HG02588 (cell line): ENCODE results near the gene ZDHHC15.
"Not testable (repeated sequence)": the region's sequence is repeated elsewhere in the genome, so short reads cannot be mapped to it uniquely, and the experiment has no call there.

ENCODE experiments used
- ATAC-seq: cut with Tn5 transposase; IDR thresholded peaks from one replicate; pipeline ENCODE4 v1.9.1; 2021; ENCODE audit warnings: mild to moderate bottlenecking, moderate library complexity; ENCODE audit not compliant: unreplicated experiment

ZDHHC15 gene

DNA sequence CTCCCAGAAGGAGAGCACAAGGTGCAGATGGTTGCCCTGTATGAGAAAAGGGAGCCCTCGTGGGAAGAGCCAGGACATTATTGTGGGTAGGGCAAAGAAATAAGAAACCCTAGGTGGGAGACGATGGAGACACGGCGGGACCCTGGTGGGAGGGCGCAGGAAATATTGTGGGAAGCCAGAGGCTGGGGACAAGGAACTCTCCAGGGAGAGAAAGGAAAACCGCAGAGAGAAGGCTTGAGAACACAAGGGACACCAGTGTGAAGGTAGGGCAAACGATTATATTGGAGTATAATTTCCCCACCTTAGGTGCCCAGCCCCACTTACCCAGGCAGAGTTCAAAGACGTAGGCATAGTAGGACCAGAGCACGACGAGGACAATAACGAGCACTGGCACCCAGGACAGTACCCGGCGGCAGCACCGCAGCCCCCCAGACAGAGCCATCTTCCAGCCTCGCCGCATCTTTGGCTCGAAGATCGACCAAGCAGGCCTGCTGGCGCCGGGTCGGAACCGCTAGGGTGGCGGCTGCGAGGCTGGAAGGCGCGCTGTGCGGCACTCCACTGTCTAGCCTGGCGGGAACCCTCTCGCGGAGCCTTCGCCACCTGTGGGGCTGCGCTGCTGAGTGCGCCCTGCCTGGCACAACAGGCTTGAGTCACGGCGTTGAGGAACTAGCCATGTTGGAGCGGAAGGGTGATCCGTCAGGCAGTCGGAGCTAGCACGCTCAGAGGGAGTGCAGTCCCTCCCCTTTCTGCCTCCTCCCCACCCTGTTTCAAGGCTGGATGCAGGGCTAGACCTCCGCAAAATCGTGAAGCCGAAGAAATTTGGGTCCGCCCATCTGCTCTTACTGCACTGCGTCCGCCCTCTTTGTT lies at the start of gene ZDHHC15:
ZDHHC15 (minus strand) TSS at position 473 of the 867 bp plus-strand sequence; CDS start at position 460, 13 bp downstream.
- ATAC-seq: no peak

GRCh38 chrX:75560544-75560943 lies 37.7 kb upstream of the ZDHHC15 start:
- not testable (repeated sequence) for ATAC-seq

GRCh38 chrX:75547783-75548182 lies 24.9 kb upstream of the ZDHHC15 start:
- no peak for ATAC-seq

DNA sequence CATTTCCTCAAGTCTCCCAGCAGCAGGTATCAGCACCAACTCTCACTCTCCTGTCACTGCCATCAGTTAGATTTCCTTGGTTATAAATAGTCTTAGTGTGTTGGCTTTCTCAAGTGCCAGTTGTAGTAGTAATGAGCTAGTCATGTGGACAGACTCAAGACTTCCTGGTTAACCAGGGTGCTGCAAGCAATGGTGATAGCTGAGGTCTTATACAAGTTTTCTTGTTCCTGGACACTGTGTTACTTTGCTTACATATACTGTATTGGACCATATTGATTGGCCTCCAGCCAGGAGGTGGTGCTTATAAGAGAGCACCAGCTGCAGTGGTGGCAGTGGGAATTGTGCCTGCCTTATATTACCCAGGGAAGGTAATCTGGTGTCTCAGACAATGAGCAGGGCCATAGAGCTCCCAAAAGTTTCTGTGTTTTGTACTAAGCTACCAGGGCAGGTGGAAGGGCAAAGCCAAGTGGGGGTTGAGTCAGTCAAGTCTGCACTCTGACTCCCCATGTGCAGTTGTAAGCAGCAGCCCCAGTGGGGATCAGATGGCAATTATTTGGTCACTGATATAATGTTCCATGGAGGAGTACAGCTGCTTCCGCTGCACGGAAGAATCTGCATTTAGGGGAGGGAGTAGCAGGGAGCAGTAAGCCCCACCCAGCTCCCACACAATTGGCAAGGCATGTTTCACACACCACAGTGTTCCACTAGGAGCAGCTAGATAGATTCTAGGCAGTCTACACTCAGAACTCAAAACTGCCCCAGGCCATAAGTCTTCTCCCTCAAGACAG lies 24.1 kb upstream of the ZDHHC15 start:
- ATAC-seq: no peak

DNA sequence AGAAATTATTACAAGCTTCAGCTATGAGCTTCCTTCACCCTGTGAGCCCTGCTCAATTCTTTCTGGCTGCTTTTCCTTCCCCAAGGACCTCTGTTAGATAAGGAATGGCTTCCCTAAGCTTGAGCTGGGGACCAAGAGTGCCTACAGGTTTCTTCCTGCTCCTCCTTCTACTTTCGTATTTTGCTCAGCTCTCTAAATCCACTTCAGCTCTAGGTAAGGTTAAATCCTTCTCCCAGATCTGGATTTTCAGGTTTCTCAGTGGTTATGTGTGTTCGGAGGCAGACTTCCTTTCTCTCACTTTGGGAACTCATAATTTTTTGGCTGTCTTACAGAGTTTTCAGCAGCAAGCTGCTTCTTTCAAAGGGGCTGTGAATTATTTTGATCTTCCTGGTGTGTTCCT lies 21.9 kb upstream of the ZDHHC15 start:
- no peak for ATAC-seq

DNA sequence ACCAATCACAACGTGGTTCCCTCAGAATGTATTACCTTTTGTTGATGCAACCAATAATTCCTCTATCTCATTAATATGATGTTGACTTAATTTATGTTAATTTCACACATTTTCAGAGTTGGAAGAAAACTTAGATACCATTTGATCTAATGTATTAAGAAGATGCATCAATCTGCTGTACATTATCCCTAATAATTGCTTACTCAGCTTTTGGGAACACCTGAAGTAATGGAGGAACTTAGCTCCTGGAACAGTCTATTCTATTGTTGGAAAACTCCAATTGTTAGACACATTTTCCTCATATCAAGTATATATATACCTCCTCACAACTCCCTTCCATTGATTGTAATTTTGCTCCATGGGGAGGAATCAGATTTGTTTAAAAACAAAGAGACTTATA lies 38.9 kb downstream of the ZDHHC15 start:
- no peak for ATAC-seq

GRCh38 chrX:75461780-75462179 lies 61.1 kb downstream of the ZDHHC15 start:
- ATAC-seq: not testable (repeated sequence)

GRCh38 chrX:75421688-75422230 lies 101.1 kb downstream of the ZDHHC15 start:
- ATAC-seq: no peak

DNA sequence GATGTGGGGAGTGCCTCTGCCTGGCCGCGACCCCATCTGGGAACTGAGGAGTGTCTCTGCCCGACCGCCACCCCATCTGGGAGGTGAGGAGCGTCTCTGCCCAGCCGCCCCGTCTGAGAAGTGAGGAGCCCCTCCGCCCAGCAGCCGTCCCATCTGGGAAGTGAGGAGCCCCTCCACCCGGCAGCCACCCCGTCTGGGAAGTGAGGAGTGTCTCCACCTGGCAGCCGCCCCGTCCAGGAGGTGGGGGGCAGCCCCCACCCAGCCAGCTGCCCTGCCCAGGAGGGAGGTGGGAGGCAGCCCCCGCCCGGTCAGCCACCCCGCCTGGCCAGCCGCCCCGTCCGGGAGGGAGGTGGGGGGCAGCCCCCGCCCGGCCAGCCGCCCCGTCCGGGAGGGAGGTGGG lies 115.7 kb downstream of the ZDHHC15 start:
- not testable (repeated sequence) for ATAC-seq

- ATAC-seq: no peak
These were observed 132.4 kb downstream of the ZDHHC15 start for GRCh38 chrX:75390470-75390869.

DNA sequence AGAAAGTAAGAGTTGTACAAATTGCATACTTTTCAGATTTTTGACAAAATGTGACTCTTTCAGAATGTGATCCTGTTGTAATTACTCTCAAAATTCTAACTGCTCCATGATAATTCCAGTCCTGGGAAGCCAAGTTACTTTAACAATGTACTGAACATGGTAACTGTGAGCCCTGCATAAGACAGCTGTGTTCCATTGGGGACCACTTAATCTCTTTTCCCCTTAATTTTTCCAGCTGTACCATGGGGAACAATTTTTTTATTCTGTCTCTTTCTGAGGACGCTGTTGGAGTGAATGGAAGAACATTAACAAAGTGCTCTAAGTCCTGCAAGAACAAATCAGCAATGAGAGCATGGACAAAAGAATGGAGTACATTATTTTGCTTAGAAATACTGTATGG lies 153.1 kb downstream of the ZDHHC15 start:
- ATAC-seq: no peak

DNA sequence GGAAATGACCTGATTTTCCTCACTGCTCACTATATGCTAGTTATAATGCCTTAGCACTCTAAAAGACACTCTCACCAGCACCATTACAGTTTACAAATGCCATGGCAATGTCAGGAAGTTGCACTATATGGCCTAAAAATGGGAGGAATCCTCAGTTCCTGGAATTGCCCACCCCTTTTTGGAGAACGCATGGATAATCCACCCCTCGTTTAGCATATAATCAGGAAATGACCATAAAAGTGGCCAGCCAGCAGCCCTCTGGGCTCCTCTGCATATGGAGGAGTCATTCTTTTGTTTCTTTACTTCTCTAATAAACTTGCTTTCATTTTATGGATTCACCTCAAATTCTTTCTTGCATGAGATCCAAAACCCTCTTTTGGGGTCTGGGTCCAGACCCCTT lies 156.0 kb downstream of the ZDHHC15 start:
- no peak for ATAC-seq

GRCh38 chrX:75365243-75365975 lies 157.4 kb downstream of the ZDHHC15 start:
- ATAC-seq: no peak

GRCh38 chrX:75361788-75362187 lies 161.0 kb downstream of the ZDHHC15 start:
- ATAC-seq: no peak

GRCh38 chrX:75348601-75349000 lies 174.2 kb downstream of the ZDHHC15 start:
- ATAC-seq: not testable (repeated sequence)

DNA sequence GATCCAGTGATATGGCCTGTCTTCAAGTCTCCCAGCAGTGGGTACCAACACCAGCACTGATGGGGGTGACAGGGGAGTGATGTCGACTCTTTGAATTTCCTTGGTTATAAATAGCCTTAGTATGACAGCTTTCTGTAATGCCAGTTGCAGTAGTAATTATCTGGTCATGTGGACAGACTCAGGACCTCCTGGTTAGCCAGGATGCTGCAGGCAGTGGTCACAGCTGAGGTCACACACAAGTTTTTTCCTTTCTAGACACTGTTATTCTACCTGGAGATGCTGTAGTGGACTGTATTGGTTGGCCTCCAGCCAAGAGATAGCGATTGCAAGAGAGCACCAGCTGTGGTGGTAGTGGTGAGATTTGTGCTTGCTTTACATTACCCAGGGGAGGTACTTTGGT lies 185.3 kb downstream of the ZDHHC15 start:
- ATAC-seq: no peak

GRCh38 chrX:75335127-75335458 lies 187.7 kb downstream of the ZDHHC15 start:
- no peak for ATAC-seq

DNA sequence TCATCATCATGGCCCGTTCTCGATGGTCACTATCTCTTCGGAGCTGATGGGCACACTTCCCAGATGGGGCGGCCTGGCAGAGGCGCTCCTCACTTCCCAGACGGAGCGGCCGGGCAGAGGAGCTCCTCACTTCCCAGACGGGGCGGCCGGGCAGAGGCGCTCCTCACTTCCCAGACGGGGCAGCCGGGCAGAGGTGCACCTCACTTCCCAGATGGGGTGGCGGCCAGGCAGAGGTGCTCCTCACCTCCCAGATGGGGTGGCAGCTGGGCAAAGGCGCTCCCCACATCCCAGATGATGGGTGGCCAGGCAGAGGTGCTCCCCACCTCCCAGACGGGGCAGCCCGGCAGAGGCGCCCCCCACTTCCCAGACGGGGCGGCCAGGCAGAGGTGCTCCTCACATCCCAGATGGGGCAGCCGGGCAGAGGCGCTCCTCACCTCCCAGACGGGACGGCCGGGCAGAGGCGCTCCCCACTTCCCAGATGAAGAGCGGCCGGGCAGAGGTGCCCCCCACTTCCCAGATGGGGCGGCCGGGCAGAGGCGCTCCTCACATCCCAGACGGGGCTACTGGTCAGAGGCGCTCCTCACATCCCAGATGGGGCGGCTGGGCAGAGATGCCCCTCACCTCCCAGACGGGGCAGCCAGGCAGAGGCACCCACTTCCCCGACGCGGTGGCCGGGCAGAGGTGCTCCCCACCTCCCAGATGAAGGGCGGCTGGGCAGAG lies 188.3 kb downstream of the ZDHHC15 start:
- not testable (repeated sequence) for ATAC-seq

DNA sequence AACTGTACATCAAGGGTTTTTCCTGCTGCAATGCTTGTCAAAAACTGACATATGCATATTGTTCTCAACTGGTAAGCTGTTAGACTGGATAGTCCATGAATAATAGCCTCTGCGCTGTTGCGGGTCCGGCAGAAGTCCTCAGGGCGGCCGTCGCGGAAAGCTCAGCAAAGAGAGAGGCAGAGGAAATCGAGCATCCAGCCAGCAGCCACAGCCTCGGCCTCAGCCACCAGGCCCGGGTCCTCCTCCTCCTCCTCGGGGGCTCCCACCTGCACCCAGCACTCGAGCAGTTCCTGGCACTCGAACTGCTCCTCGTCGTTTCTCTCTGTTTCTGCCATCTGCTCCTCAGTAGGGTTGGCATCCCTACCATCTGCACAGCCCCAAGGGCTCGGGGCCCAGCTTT lies 195.2 kb downstream of the ZDHHC15 start:
- ATAC-seq: no peak
